HG03558 (cell line): ENCODE data around the gene ORAI1.
"Not testable (repeated sequence)": the region's sequence is repeated elsewhere in the genome, so short reads cannot be mapped to it uniquely, and the experiment has no call there.

ENCODE experiments used
- ATAC-seq: cut with Tn5 transposase; IDR thresholded peaks from one replicate; pipeline ENCODE4 v1.9.1; 2021; ENCODE audit warnings: moderate number of reproducible peaks; ENCODE audit not compliant: unreplicated experiment; ENCODE audit errors: extremely low read depth

ORAI1 gene

GRCh38 chr12:121638298-121639202 lies 12.2 kb downstream of the ORAI1 start:
- ATAC-seq = no peak

- no peak for ATAC-seq
Measured at GRCh38 chr12:121641343-121641630, 15.0 kb downstream of the ORAI1 start.

GRCh38 chr12:121648458-121649028 lies 22.2 kb downstream of the ORAI1 start:
- no peak for ATAC-seq

GRCh38 chr12:121649322-121649721 lies 23.0 kb downstream of the ORAI1 start:
- ATAC-seq = no peak

- no peak for ATAC-seq
Measured at GRCh38 chr12:121649819-121650353, 23.6 kb downstream of the ORAI1 start.

- no peak for ATAC-seq
Measured at GRCh38 chr12:121651320-121651719, 25.0 kb downstream of the ORAI1 start.

GRCh38 chr12:121652767-121653497 lies 26.6 kb downstream of the ORAI1 start:
- ATAC-seq = no peak

GRCh38 chr12:121653999-121654398 lies 27.7 kb downstream of the ORAI1 start:
- no peak for ATAC-seq

GRCh38 chr12:121656122-121656521 lies 29.8 kb downstream of the ORAI1 start:
- no peak for ATAC-seq

- ATAC-seq = no peak
Measured at GRCh38 chr12:121657305-121658008, 31.1 kb downstream of the ORAI1 start.

GRCh38 chr12:121661353-121662105 lies 35.2 kb downstream of the ORAI1 start:
- not testable (repeated sequence) for ATAC-seq

- no peak for ATAC-seq
Measured at GRCh38 chr12:121663610-121663929, 37.2 kb downstream of the ORAI1 start.

GRCh38 chr12:121666829-121667228 lies 40.5 kb downstream of the ORAI1 start:
- not testable (repeated sequence) for ATAC-seq

- ATAC-seq = no peak
Measured at GRCh38 chr12:121668750-121669520, 42.6 kb downstream of the ORAI1 start.

- no peak for ATAC-seq
Measured at GRCh38 chr12:121669521-121669900, 43.2 kb downstream of the ORAI1 start, which contains the start of gene MORN3. Gene MORN3, minus strand, starts transcription at chr12:121669654. Its CDS starts 171 bp downstream, at chr12:121669483.

GRCh38 chr12:121673013-121673511 lies 46.7 kb downstream of the ORAI1 start:
- no peak for ATAC-seq

GRCh38 chr12:121676190-121676589 lies 49.9 kb downstream of the ORAI1 start:
- no peak for ATAC-seq

GRCh38 chr12:121678305-121678704 lies 52.0 kb downstream of the ORAI1 start:
- ATAC-seq = no peak
